A673 (cell line): Measurements from ENCODE around the gene PNPT1.
A peak's percentile ranks its signal among the peaks of the same experiment; 100 is the strongest.

Source experiments
- EZH2 ChIP-seq: fragments of 200-600 bp; sonication (generic); IDR thresholded peaks from 2 replicates; pipeline ENCODE4 v1.6.1; 2017; ENCODE audit warnings: borderline replicate concordance, low read depth, mild to moderate bottlenecking, mixed read lengths, antibody characterized with exemption, low read length; ENCODE audit not compliant: poor library complexity, severe bottlenecking
- TF ChIP-seq, protein P1 (sequence below): fragments of 300-800, 200-600 bp; sonication (generic); conservative IDR thresholded peaks from 2 replicates; pipeline ENCODE4 v1.5.1; 2017; ENCODE audit warnings: low read depth, mild to moderate bottlenecking, antibody characterized with exemption, low read length, moderate library complexity, mixed read lengths

DNA sequence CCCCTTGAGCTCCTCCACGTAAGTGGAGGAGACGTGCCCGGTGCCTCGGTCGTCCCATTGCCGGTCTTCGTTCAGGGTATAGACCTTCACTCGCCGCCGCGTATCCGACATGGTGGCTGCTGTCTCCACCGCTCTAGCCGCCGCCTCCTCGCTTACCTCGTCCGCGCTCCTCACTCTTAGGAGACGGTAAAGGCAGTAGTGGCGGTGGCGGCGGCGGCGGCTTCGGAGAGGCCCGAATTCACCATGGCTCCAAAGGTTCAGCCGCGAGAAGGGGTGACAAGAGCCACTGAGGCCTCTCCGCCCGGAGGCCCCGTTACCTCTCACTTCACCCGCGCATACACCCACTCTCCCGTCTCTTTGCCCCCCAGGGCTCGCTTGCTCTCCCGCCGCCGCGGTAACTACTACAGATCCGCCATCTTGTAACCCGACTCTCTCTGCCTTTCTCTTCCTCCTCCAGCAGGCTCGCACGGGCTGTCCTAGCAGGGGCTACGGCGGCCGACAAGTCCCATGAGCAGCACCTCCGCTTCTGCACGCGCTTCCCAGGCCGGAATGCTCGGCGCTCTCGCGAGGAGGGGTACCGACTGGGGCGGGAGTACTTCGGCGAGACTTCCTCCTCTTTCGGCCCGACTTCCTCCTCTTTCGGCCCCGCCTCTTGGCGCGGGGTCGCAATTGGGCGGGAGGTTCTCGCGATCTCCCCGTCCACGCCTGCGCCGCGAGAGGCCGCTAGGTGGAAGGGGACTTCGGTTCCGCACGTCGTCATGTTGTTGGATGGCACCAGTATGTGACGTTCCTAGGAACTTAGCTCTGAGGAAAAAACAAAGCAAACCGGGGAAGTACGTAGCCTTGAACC, 76.2 kb downstream of the PNPT1 start, which contains the start of gene PPP4R3B:
- TF ChIP-seq, protein P1, sequence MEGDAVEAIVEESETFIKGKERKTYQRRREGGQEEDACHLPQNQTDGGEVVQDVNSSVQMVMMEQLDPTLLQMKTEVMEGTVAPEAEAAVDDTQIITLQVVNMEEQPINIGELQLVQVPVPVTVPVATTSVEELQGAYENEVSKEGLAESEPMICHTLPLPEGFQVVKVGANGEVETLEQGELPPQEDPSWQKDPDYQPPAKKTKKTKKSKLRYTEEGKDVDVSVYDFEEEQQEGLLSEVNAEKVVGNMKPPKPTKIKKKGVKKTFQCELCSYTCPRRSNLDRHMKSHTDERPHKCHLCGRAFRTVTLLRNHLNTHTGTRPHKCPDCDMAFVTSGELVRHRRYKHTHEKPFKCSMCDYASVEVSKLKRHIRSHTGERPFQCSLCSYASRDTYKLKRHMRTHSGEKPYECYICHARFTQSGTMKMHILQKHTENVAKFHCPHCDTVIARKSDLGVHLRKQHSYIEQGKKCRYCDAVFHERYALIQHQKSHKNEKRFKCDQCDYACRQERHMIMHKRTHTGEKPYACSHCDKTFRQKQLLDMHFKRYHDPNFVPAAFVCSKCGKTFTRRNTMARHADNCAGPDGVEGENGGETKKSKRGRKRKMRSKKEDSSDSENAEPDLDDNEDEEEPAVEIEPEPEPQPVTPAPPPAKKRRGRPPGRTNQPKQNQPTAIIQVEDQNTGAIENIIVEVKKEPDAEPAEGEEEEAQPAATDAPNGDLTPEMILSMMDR, result peak; percentile 42
- no peak for TF ChIP-seq EZH2
